ENCODE results near the gene NHEJ1.
A peak's percentile ranks its signal among the peaks of the same experiment; 100 is the strongest.
"Not testable (repeated sequence)": the region's sequence is repeated elsewhere in the genome, so short reads cannot be mapped to it uniquely, and the experiment has no call there.

Gene NHEJ1, protein sequence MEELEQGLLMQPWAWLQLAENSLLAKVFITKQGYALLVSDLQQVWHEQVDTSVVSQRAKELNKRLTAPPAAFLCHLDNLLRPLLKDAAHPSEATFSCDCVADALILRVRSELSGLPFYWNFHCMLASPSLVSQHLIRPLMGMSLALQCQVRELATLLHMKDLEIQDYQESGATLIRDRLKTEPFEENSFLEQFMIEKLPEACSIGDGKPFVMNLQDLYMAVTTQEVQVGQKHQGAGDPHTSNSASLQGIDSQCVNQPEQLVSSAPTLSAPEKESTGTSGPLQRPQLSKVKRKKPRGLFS

DNA sequence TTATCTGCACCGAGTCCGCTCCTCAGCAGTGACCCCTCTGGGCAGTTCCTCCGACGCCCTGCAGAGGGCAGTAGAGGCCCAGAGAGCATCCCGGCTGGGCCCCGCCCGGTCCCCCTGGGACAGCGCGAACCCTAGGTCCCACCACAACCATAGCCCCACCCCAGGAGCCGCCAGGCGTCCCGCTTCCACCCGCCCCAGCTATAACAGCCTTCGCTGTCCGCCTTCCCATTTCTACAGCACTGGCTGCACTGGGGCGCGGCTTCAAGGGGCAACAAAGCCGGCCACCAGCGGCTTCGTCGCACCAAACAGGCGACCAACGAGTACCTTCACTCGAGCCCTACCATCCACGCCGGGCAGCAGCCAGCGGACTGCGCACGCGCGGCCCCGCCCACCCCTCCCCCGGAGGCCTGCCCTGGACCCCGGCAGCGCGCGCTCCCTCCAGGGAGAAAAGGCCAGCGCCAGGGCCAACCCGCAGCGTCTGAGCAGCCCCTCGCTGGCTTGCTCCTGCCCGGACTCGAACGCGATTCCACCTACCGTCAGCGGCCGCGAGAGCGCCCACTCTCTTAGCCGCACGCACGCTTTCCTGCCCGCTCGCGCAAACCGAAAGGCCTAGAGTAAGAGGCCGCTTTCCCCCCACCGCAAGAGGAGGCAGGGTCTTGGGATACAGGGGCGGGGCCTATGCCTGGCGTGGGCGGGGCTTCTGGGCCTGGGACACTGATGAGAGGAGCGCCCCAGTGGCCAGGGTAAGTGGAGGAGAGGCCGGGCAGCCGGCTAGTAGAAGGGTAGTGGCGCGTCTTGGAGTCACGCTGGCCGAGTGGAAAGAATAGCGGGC lies at the start of gene NHEJ1:
Gene NHEJ1, minus strand, starts transcription at position 630 of the 832 bp plus-strand sequence. CDS start 2,453 bp downstream, outside the sequence.
- peaks cover 19% of the 10 kb centered on the region for H3K4me1 Mint-ChIP-seq (ENCODE audit: low read depth)
- peak within 1 kb of the TSS; percentile 94 for H3K4me3 Mint-ChIP-seq
- no peaks in the 10 kb centered on the region for H3K9me3 Mint-ChIP-seq
- H3K27ac Mint-ChIP-seq, result peak within 1 kb of the TSS; percentile 96
- H3K36me3 Mint-ChIP-seq (ENCODE audit: low read depth), result peaks cover 3% of the 10 kb centered on the region
- DNase-seq (ENCODE audit: low spot score), result peak; percentile 95
- no peaks in the 10 kb centered on the region for H3K27me3 Mint-ChIP-seq (ENCODE audit: low read depth)

DNA sequence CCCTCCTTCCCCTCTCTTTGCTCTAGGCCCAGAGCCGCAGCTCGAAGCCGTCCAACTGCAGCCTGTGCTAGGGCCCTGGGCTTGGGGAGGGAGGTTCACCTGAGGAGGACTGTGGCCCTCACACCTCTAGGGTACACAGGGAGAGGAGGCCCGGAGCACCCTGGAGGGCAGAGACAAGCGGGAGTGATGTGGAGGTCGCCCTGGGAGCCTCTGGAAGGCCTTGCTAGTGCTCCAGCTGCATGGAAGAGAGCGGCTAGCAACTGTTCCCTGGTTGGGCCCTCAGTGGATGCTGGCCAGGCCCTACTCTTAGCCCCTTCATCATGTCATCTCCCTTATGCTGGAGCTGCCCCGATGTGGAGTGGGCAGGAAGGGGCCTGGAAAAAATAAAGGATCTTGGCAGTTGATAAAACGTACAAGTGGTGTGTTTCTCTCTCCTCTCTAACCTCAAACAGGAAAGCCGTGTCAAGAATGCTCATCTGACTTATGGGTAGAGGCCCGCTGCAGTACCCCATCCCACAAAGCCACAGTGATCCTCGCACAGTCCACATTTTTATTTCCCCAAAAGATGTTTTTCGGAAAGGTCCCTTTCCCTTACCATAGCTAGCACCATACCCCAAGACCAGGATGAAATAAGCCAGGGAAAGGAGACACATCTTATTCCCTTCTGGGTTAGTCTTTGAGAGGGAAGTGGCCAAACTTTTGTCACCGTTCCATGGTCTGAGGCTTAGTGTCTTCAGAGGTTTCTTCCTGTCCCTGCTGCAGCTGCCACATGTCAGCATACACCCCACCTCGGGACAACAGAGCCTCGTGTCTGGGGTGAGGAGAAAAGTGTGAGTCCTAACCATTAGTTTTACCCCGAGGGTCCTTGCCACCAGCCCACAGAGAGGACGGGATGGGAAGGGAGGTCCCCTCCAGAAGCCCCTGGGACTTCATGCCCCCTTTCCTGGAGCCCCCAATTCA lies 48.9 kb upstream of the NHEJ1 start:
- peak overlapping the region; percentile 35 for H3K4me3 Mint-ChIP-seq
- no peak for DNase-seq (ENCODE audit: low spot score)

DNA sequence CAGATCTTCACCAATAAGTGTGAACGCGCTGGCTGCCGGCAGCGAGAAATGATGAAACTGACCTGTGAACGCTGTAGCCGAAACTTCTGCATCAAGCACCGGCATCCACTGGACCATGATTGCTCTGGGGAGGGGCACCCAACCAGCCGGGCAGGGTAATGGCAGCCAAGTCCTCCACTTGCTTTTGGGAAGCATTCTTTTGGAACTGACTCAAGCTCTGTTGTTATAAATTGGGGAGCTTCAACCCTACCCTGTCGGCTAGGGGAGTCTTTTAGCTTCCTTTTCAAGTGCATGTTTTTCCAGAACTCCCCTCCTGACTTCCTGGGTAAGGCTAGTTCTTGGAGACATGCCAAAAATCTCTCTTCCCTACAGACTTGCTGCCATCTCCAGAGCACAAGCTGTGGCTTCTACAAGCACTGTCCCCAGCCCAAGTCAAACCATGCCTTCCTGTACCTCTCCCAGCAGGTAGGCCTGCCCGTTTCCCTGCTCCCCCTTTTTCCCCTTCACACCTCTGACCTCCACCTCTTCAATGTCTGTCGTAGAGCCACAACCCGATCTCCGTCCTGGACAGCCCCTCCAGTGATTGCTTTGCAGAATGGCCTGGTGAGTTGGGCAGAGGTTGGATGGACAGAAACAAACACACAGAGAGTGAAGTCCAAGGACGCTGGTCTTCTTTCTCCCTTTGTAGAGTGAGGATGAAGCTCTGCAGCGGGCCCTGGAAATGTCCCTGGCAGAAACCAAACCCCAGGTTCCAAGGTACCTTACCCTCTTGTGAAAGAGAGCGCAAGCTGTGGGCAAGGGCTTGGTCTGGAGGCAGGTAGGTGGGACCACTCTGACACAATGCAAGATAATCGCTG lies 47.5 kb upstream of the NHEJ1 start:
- DNase-seq (ENCODE audit: low spot score), result no peak
- Mint-ChIP-seq H3K4me3 (peak overlapping the region; percentile 86), H3K9me3 (peaks cover 4% of the 10 kb centered on the region), H3K36me3 (ENCODE audit: low read depth) (peaks cover 31% of the 10 kb centered on the region), H3K27ac (peak overlapping the region; percentile 83), H3K27me3 (ENCODE audit: low read depth) (no peaks in the 10 kb centered on the region), H3K4me1 (ENCODE audit: low read depth) (peaks cover 34% of the 10 kb centered on the region)

More for the DNA sequence above, 48.9 kb upstream of the NHEJ1 start:
- Mint-ChIP-seq H3K9me3 (peaks cover 1% of the 10 kb centered on the region), H3K4me1 (ENCODE audit: low read depth) (peaks cover 34% of the 10 kb centered on the region), H3K36me3 (ENCODE audit: low read depth) (peaks cover 38% of the 10 kb centered on the region), H3K27me3 (ENCODE audit: low read depth) (no peaks in the 10 kb centered on the region), H3K27ac (peak overlapping the region; percentile 83)

DNA sequence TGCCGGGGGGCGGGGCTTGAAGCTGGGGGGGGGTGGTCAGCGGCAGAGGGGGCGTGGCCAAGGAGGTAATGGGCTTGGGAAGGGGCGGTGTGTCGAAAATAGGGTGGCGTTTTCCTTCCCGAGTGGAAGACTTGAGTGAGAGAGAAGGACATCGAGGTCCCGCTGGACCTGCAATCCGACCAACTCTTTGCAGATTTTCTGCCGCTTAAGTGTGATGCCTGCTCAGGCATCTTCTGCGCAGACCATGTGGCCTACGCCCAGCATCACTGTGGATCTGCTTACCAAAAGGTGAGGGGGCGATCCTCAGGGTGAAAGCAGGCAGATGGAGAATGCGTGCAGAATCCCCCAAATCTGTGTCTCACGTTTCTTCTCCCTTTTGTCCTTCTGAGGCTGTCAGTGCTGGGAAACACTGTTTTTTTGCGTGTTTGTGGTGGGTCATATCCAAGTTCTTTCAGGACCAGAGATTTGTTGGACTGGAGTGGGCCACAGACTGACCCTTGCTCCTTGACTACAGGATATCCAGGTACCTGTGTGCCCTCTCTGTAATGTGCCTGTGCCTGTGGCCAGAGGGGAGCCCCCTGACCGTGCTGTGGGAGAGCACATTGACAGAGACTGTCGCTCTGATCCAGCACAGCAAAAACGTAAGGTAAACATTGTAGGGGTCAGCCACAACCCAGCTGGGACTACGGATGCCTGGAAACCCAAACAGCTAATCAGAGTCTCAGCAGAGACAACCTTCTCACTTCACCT lies 46.7 kb upstream of the NHEJ1 start:
- H3K4me1 Mint-ChIP-seq (ENCODE audit: low read depth), result peaks cover 34% of the 10 kb centered on the region

DNA sequence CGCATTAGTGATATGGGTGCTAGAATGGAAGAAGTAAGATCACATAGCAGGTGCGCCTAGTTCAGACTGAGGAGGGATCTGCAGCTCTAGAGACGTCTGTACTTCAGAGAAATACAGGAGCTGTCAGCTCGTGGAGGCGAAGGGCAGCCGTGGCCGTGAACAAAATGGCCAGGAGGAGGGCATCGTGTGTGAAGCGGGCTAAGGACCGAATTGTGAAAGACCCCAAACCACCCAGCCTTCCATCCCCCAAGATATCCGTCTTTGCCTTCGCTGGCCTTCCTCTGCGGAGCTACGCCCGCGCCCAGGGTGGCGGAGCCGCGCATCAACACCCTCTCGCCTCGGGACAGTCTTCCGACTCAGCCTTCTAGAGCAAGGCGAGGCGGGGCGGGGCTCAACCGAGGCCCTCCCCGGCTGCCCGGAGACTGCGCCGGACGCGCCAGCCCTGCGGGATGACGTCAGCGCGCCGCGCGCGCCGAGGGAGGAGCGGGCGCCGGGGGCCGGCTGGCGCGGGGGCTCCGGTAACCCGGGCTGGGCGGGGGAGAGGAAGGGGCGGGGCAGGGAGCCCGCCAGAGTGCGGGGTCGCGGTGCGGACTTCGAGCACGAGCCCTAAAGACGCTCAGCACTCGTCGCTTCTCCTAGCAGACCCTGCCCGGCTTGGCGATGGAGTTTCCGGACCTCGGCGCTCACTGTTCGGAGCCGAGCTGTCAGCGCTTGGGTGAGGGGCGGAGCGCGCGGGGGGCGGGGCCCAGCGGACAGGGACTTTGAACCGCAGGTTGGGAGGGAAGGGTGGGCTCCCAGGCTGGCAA lies 45.9 kb upstream of the NHEJ1 start, which contains the start of gene ZFAND2B:
Gene ZFAND2B, plus strand, starts transcription at position 455 of the 806 bp plus-strand sequence. Its CDS starts 206 bp downstream, at position 661.
- DNase-seq (ENCODE audit: low spot score), result peak; percentile 96
- Mint-ChIP-seq H3K4me3 (peak within 1 kb of the TSS; percentile 86), H3K9me3 (peaks cover 4% of the 10 kb centered on the region), H3K27ac (peak within 1 kb of the TSS; percentile 94), H3K36me3 (ENCODE audit: low read depth) (peaks cover 24% of the 10 kb centered on the region), H3K4me1 (ENCODE audit: low read depth) (peaks cover 34% of the 10 kb centered on the region), H3K27me3 (ENCODE audit: low read depth) (no peaks in the 10 kb centered on the region)

More for the DNA sequence above, 46.7 kb upstream of the NHEJ1 start:
- H3K36me3 Mint-ChIP-seq (ENCODE audit: low read depth), result peaks cover 27% of the 10 kb centered on the region
- peak overlapping the region; percentile 86 for H3K4me3 Mint-ChIP-seq
- H3K27ac Mint-ChIP-seq, result peak overlapping the region; percentile 83
- no peak for DNase-seq (ENCODE audit: low spot score)
- H3K9me3 Mint-ChIP-seq, result peaks cover 4% of the 10 kb centered on the region
- H3K27me3 Mint-ChIP-seq (ENCODE audit: low read depth), result no peaks in the 10 kb centered on the region

DNA sequence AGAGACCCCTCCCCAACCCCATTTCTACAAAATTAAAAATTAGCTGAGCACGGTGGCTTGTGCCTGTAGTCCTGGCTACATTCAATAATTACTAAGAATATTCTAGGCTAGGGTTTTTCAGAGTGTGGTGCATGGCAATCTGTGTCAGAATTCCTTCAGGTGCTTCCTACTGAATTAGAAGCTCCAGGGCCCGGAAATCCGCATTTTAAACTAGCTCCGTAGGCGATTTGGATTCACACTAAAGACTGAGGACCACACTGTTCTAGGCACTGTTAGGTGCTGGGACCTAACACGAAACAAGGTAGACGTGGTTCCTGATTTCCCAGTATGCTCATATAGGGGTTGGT lies 45.3 kb upstream of the NHEJ1 start:
- peak overlapping the region; percentile 86 for H3K4me3 Mint-ChIP-seq
- H3K4me1 Mint-ChIP-seq (ENCODE audit: low read depth), result peaks cover 30% of the 10 kb centered on the region
- no peaks in the 10 kb centered on the region for H3K27me3 Mint-ChIP-seq (ENCODE audit: low read depth)
- peaks cover 4% of the 10 kb centered on the region for H3K9me3 Mint-ChIP-seq
- H3K36me3 Mint-ChIP-seq (ENCODE audit: low read depth), result peaks cover 24% of the 10 kb centered on the region
- peak overlapping the region; percentile 94 for H3K27ac Mint-ChIP-seq
- DNase-seq (ENCODE audit: low spot score), result no peak

DNA sequence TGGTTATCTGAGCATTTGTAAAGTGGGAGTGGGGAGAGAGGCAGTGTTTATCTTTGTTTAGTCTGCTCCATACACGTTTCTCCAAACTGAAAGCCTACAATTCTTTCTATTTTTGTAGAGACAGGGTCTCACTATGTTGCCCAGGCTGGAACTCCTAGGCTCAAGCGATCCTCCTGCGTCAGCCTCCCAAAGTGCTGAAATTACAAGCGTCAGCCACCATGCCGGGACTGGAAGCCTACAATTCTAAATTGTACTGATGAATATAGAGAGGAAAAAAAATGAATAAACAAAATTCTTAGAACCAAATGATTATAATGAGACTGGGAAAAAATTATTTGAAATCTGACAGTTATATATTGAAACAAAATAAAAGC lies 44.5 kb upstream of the NHEJ1 start:
- peaks cover 35% of the 10 kb centered on the region for H3K4me1 Mint-ChIP-seq (ENCODE audit: low read depth)
- H3K4me3 Mint-ChIP-seq, result peak overlapping the region; percentile 34
- no peak for DNase-seq (ENCODE audit: low spot score)
- H3K36me3 Mint-ChIP-seq (ENCODE audit: low read depth), result peaks cover 21% of the 10 kb centered on the region
- no peaks in the 10 kb centered on the region for H3K27me3 Mint-ChIP-seq (ENCODE audit: low read depth)
- H3K9me3 Mint-ChIP-seq, result peaks cover 4% of the 10 kb centered on the region
- no peak overlapping the region for H3K27ac Mint-ChIP-seq

DNA sequence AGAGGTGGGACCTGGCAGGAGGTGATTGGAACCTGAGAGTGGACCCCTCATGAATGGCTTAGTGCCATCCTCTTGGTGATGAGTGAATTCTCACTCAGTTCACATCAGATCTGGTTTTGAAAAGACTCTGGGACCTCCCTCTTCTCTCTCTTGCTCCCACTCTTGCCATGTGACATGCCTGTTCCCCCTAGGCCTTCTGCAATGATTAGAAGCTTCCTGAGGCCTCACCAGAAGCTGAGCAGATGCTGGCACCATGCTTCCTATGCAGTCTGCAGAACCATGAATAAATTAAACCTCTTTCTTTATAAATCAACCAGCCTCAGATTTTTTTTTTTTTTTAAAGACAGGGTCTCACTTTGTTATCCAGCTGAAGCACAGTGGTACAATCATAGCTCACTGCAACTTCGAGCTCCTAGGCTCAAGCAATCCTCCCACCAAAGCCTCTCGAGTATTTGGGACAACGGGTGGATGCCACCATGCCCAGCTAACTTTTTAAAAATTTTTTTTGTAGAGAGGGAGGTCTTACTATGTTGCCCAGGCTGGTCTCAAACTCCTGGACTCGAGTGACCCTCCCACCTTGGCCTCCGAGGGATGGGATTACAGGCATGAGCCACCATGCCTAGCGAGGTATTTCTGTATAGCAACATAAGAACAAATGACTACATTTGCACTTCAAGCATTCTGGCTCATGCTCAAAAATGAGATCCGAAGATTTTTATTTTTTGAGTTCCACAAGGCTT lies 44.0 kb upstream of the NHEJ1 start:
- Mint-ChIP-seq H3K4me3 (no peak overlapping the region), H3K27ac (no peak overlapping the region), H3K27me3 (ENCODE audit: low read depth) (no peaks in the 10 kb centered on the region), H3K9me3 (peaks cover 4% of the 10 kb centered on the region), H3K4me1 (ENCODE audit: low read depth) (peaks cover 31% of the 10 kb centered on the region), H3K36me3 (ENCODE audit: low read depth) (peaks cover 18% of the 10 kb centered on the region)
- DNase-seq (ENCODE audit: low spot score), result no peak

DNA sequence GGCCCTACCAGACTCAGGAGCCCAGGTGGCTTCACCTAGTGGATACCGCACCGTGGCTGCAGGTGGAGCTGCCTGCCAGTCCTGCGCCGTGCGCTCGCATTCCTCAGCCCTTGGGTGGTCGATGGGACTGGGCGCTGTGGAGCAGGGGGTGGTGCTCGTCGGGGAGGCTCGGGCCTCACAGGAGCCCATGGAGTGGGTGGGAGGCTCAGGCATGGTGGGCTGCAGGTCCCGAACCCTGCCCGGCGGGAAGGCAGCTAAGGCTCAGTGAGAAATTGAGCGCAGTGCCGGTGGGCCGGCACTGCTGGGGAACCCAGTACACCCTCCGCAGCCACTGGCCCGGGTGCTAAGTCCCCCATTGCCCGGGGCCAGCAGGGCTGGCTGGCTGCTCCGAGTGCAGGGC lies 40.7 kb upstream of the NHEJ1 start:
- H3K27me3 Mint-ChIP-seq (ENCODE audit: low read depth); H3K4me3 Mint-ChIP-seq; H3K36me3 Mint-ChIP-seq (ENCODE audit: low read depth); DNase-seq (ENCODE audit: low spot score); H3K4me1 Mint-ChIP-seq (ENCODE audit: low read depth); H3K9me3 Mint-ChIP-seq; H3K27ac Mint-ChIP-seq: not testable (repeated sequence)

DNA sequence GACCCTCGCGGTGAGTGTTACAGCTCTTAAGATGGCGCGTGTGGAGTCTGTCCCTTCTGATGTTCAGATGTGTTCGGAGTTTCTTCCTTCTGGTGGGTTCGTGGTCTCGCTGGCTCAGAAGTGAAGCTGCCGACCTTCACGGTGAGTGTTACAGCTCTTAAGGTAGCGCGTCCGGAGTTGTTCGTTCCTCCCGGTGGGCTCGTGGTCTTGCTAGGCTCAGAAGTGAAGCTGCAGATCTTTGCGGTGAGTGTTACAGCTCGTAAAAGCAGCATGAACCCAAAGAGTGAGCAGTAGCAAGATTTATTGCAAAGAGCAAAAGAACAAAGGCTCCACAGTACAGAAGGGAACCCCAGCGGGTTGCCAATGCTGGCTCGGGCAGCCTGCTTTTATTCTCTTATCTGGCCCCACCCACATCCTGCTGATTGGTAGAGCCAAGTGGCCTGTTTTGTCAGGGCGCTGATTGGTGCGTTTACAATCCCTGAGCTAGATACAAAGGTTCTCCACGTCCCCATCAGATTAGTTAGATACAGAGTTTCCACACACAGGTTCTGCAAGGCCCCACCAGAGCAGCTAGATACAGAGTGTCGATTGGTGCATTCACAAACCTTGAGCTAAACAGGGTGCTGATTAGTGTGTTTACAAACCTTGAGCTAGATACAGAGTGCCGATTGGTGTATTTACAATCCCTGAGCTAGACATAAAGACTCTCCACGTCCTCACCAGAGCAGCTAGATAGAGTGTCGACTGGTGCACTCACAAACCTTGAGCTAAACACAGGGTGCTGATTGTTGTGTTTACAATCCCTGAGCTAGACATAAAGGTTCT lies 40.1 kb upstream of the NHEJ1 start:
- DNase-seq (ENCODE audit: low spot score); H3K36me3 Mint-ChIP-seq (ENCODE audit: low read depth); H3K9me3 Mint-ChIP-seq; H3K27me3 Mint-ChIP-seq (ENCODE audit: low read depth); H3K4me1 Mint-ChIP-seq (ENCODE audit: low read depth): not testable (repeated sequence)
- H3K4me3 Mint-ChIP-seq, result peak overlapping the region; percentile 54
- H3K27ac Mint-ChIP-seq, result peak overlapping the region; percentile 79

All from T-helper 2 cell treated with Interferon-gamma antibody and Interleukin-4, amounts not matched to agents 5 μg/mL and 100 μg/mL, for 36 hours (primary cell).